LHCN-M2 (cell line): ENCODE data around the gene MED10. TPM values are rescaled to one million over a fixed set of nuclear protein-coding genes. Genes with fewer than 3 reads are reported as not detected.

ENCODE experiments used
- DNase-seq: peaks from one replicate; pipeline ENCODE4 v3.0.0-alpha.2; 2012; ENCODE audit warnings: low read depth
- polyA plus RNA-seq: library from polyadenylated mRNA; unstranded; fragments of >200 nt; gene quantifications from one replicate; pipeline ENCODE4 v1.2.1, GENCODE V29; 2012; ENCODE audit warnings: missing spikeins
- total RNA-seq: library from RNA; depleted of rRNA; stranded (reverse); fragments of >200 nt; gene quantifications from 2 replicates; pipeline ENCODE4 v1.2.3, GENCODE V29; 2014; rRNA removed

The MED10 gene
- total RNA-seq, result 13.4 and 19.6 TPM in 2 replicates
- 44.1 TPM for polyA plus RNA-seq

DNA sequence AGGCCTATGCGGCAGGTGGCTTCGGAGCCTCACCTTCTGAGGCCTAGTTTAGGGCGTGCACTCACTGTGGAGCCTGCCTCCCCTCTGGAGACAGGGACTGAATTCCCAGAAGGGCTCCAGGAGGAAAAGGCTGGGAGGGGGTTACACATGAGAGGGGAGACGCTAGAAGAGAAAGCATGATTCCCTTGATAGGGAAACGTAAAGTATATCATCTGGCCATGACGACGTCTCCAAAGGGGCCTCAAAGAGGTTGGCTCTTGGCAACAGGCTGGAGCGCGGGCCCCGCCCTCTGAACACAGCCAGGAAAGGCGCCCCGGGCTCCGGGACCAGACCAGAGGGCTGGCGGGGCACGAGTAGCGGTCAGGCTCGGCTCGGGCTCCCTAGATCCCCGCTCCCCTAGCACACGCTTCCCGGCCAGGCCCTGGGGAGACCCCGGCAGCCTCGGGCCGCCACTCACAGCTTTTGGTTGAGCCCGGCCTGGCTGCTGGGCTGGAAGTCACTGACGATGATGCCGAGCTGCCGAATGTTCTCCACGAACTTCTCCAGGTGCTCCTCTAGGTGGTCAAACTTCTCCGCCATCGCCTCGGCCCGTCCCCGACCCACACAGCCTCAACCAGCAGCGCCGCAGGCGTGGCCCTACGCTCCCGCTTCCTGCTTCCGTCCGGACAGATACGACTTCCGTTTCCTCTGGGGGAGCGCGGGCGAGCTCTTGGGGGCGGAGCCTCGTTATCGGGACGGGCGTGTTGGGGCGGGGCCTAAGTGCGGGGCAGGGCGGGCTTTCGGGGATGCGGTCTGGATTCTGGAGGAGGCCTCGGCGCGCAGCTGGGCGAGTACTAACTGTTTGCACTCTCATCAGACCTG, at the start of gene MED10:
MED10 (minus strand) TSS at position 643 of the 861 bp plus-strand sequence; CDS start at position 579, 64 bp downstream.
- peak; percentile 89 for DNase-seq

GRCh38 chr5:6427694-6428093, 49.3 kb upstream of the MED10 start:
- DNase-seq, result no peak

DNA sequence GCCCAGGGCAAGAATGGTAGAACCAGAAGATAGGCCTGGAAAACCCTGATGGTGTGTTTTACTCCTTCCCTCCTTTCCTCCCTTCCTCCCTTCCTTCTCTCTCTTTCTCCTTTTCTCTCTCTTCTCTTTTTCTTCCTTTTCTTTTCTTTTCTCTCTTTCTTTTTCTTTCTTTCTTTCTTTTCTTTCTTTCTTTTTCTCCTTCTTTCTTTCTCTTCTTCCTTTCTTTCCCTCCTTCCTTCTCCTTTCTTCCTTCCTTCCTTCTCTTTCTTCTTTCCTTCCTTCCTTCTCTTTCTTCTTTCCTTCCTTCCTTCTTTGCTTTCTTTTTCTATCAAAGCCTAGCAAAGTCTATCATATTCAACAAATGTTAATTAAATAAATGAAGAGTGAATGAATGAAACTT, 46.4 kb upstream of the MED10 start:
- no peak for DNase-seq

- DNase-seq, result no peak
Observed at GRCh38 chr5:6424110-6424659, 45.8 kb upstream of the MED10 start.

DNA sequence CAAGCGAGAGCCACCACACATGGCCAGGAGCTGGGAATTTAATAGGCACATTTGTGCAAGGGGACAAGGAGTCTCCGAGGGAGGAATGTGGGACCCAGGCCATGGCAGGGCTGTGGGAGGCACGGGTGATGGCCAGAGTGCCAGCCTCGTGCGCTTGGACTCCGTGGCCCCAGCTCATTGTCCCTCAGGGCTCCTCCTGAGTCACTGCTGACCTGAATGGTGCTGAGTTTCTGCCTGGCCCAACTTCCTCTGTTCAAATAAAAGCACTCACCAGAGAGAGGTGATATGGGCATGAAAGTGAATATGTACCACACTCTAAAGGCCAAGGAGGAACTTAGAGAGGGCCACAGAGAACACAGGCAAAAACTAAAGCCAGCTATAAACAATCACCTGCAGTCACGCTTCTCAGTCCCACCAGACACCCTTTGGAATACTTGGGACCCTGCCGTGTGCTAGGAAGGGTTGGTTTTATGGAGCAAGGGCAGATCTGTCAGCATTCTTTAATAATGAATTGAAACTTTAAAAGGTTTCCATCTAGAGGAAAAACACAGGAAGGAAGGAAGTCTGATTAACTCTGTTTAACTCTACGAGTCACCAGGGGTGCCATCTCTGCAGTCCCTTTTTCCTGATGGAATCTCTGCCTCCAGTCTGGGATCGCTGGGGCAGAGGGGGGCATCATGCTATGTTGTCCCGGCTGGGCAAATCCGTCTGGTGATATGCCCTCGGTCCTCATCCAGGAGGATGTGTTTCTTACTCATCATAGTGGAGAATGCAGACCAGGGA, 45.2 kb upstream of the MED10 start:
- DNase-seq, result no peak

DNA sequence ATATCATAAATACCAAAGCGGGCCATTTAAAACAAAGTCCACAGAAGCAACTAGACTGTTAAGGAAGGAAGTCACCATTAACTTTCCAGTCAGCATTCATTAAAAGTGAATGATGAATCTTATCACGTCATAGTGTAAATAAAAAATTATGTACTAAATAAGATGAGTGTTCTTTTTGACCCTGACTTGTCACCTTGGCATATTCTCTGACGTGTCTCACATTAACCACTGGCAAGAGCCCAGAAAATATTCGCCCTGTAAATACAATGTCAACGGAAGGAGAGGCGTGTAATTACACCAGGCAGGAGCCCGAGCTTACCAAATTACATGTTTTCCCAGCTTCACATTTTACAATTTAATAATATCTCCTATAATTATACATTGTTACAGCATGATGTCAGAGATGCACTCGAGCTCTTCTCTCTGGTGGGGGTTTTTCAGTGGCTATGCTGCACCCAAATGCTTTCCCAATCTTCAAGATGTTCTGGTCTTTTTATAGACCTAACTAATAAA, 41.0 kb upstream of the MED10 start:
- no peak for DNase-seq

- DNase-seq, result no peak
Observed at GRCh38 chr5:6418679-6419276, 40.4 kb upstream of the MED10 start.

DNA sequence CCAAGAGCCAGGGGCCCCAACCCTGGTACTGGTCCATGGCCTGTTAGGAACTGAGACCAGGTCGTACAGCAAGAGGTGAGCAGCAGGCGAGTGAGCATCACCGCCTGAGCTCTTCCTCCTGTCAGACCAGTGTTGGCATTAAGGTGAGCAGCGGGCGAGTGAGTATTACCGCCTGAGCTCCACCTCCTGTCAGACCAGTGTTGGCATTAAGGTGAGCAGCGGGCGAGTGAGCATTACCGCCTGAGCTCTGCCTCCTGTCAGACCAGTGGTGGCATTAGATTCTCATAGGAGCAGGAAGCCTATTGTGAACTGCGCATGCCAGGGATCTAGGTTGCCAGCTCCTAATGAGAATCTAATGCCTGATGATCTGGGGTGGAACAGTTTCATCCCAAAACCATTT, 39.3 kb upstream of the MED10 start:
- no peak for DNase-seq

DNA sequence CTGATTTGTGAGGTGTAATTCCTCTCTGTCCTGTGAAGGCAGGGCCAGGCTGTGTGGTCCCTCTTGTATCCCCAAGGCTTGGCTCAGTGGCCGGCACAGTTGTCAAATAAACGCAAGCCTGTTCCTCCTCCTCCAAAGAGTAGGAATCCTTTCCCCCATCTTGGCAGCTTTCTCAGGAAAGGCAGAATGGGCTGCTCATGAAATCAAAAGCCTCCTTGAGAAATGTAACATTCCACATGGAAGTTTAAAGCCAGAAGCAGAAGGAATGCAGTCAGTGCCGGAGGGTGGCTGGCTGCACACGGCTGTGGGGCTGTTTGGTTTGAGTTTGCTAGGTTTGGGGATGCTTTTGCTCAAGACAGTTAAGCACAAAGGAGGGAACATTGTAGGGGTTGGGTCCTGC, 34.5 kb upstream of the MED10 start:
- DNase-seq, result no peak

DNA sequence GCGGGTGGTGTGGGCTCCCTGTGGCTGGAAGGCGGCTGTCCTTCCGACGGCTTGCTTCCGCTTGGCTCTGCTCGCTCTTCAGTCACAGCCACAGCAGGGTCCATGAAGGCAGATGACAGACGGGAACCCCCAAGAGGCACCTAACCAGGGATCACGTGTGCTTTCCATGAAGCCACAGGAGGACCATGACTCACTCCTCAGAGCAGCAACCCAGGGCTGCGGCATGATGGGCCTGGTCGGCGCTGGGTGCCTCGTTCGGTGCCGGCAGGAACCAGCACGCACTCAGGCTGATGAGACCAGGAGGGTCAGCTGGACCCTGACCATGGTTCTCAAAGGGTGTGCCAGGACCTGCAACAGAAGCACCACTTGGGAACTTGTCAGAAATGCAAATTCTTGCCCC, 32.8 kb upstream of the MED10 start:
- no peak for DNase-seq

DNA sequence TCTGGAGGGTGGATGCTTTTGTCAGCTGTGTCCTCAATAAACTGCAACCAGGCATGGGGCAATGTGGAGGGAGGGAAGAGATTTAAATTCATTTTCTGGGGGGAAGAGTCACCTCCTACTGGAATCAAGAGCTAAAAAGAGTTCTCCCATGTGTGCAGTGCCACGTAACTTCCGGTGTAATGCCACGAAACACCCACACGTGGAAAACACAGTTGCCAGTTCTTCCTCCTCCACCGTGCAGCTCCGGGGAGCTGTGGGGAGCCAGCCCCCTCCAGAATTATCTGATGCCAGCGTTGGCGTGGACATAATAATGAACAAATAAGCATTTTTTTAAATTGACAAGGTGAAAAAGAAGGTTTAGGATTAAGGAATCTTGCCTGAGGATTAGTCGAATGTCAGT, 32.1 kb upstream of the MED10 start:
- no peak for DNase-seq

- no peak for DNase-seq
Observed at GRCh38 chr5:6408627-6409446, 30.5 kb upstream of the MED10 start.

- no peak for DNase-seq
Observed at GRCh38 chr5:6408260-6408596, 29.9 kb upstream of the MED10 start.

- DNase-seq, result no peak
Observed at GRCh38 chr5:6407558-6408259, 29.4 kb upstream of the MED10 start.

DNA sequence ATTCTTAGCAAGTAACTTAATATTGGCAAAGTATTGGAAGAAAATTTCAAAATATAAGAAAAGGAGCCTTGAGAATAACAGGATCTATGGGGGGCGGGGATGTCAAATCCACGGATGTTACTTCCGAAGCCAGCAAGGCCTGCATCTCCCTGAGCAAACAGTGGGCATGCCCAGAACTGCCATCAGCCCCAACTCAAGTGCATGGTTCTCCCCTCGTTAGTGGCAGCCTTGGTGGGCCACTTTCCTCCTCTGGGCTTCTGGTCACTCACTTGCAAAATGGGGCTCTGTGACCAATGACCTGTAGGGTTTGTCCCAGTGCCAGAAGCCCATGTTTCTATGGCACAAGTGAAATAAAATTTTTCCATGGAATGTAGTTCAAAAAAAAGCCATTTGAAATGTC, 27.2 kb upstream of the MED10 start:
- no peak for DNase-seq

GRCh38 chr5:6404129-6404528, 25.8 kb upstream of the MED10 start:
- peak; percentile 54 for DNase-seq

GRCh38 chr5:6403416-6403815, 25.1 kb upstream of the MED10 start:
- DNase-seq, result no peak

DNA sequence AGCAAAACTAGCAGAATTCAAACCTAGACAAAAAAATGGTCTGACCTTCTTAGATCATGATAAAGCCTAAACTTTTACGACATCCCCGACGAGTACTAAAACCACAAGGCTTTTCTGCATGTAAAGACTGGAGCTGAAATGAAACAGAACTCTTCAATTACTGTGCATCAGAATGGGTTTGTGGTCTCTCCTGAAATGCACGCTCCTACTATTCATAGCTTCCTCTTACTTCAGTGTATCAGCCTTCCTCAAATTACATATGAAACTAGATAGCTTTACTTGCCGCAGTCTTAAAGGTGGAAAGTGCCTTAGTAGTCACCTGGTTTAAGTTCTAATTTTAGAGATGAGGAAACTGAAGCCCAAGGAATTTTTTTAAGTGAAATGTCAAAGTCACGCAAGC, 24.6 kb upstream of the MED10 start:
- DNase-seq, result no peak

GRCh38 chr5:6401410-6401809, 23.1 kb upstream of the MED10 start:
- no peak for DNase-seq
